Measurements from ENCODE around the gene PTPN9.

DNA sequence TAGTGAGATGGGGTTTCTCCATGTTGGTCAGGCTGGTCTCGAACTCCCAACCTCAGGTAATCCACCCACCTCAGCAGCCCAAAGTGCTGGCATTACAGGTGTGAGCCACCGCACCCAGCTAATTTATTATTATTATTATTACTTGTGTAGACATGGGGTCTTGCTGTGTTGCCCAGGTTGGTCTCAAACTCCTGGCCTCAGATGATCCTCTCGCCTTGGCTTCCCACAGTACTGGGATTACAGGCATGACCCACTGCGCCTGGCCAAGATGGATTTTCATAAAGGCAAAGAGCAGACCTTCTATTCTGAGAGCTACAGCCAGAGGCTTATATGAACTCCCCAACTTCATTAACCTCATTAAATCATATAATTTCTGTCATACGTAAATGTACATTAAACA, 17.2 kb downstream of the PTPN9 start:
- TF ChIP-seq, protein P1, sequence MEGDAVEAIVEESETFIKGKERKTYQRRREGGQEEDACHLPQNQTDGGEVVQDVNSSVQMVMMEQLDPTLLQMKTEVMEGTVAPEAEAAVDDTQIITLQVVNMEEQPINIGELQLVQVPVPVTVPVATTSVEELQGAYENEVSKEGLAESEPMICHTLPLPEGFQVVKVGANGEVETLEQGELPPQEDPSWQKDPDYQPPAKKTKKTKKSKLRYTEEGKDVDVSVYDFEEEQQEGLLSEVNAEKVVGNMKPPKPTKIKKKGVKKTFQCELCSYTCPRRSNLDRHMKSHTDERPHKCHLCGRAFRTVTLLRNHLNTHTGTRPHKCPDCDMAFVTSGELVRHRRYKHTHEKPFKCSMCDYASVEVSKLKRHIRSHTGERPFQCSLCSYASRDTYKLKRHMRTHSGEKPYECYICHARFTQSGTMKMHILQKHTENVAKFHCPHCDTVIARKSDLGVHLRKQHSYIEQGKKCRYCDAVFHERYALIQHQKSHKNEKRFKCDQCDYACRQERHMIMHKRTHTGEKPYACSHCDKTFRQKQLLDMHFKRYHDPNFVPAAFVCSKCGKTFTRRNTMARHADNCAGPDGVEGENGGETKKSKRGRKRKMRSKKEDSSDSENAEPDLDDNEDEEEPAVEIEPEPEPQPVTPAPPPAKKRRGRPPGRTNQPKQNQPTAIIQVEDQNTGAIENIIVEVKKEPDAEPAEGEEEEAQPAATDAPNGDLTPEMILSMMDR (conservative IDR thresholded peaks at IDR 0.05), result no peak
- no peak for TF ChIP-seq ZFX (IDR thresholded peaks at IDR 0.05)
